ENCODE data around the gene CRY2. TPM values are rescaled to one million over a fixed set of nuclear protein-coding genes. Genes with fewer than 3 reads are reported as not detected.

Gene CRY2
- total RNA-seq, 1 donor from 2014 or later: 23.8 TPM

- Mint-ChIP-seq H3K27ac (ENCODE audit: unreplicated experiment) (no peak overlapping the region), H3K36me3 (ENCODE audit: low read depth, unreplicated experiment) (peaks cover 3% of the 10 kb centered on the region), H3K4me1 (ENCODE audit: unreplicated experiment) (no peaks in the 10 kb centered on the region), H3K9me3 (ENCODE audit: unreplicated experiment) (no peaks in the 10 kb centered on the region), H3K4me3 (ENCODE audit: unreplicated experiment) (no peak overlapping the region), H3K27me3 (ENCODE audit: unreplicated experiment) (peaks cover 18% of the 10 kb centered on the region)
- no peak for DNase-seq (ENCODE audit: low spot score)
- no peak for TF ChIP-seq CTCF (IDR thresholded peaks at IDR 0.05; ENCODE audit: unreplicated experiment)
Measured at GRCh38 chr11:45892856-45893255, 45.6 kb downstream of the CRY2 start.

GRCh38 chr11:45894555-45895247 is 47.4 kb downstream of the CRY2 start:
- Mint-ChIP-seq H3K4me3 (ENCODE audit: unreplicated experiment) (no peak overlapping the region), H3K36me3 (ENCODE audit: low read depth, unreplicated experiment) (peaks cover 3% of the 10 kb centered on the region), H3K27ac (ENCODE audit: unreplicated experiment) (no peak overlapping the region), H3K27me3 (ENCODE audit: unreplicated experiment) (peaks cover 20% of the 10 kb centered on the region), H3K4me1 (ENCODE audit: unreplicated experiment) (no peaks in the 10 kb centered on the region), H3K9me3 (ENCODE audit: unreplicated experiment) (no peaks in the 10 kb centered on the region)
- no peak for TF ChIP-seq CTCF (IDR thresholded peaks at IDR 0.05; ENCODE audit: unreplicated experiment)
- no peak for DNase-seq (ENCODE audit: low spot score)

- no peaks in the 10 kb centered on the region for H3K9me3 Mint-ChIP-seq (ENCODE audit: unreplicated experiment)
- H3K4me3 Mint-ChIP-seq (ENCODE audit: unreplicated experiment): no peak overlapping the region
- peaks cover 3% of the 10 kb centered on the region for H3K36me3 Mint-ChIP-seq (ENCODE audit: low read depth, unreplicated experiment)
- DNase-seq (ENCODE audit: low spot score): no peak
- no peak for TF ChIP-seq CTCF (IDR thresholded peaks at IDR 0.05; ENCODE audit: unreplicated experiment)
- peaks cover 2% of the 10 kb centered on the region for H3K4me1 Mint-ChIP-seq (ENCODE audit: unreplicated experiment)
- peaks cover 23% of the 10 kb centered on the region for H3K27me3 Mint-ChIP-seq (ENCODE audit: unreplicated experiment)
- H3K27ac Mint-ChIP-seq (ENCODE audit: unreplicated experiment): no peak overlapping the region
Measured at GRCh38 chr11:45895553-45896259, 48.4 kb downstream of the CRY2 start.

- no peak overlapping the region for H3K27ac Mint-ChIP-seq (ENCODE audit: unreplicated experiment)
- peaks cover 23% of the 10 kb centered on the region for H3K27me3 Mint-ChIP-seq (ENCODE audit: unreplicated experiment)
- TF ChIP-seq CTCF (IDR thresholded peaks at IDR 0.05; ENCODE audit: unreplicated experiment): no peak
- peaks cover 3% of the 10 kb centered on the region for H3K4me1 Mint-ChIP-seq (ENCODE audit: unreplicated experiment)
- H3K36me3 Mint-ChIP-seq (ENCODE audit: low read depth, unreplicated experiment): peaks cover 3% of the 10 kb centered on the region
- no peak overlapping the region for H3K4me3 Mint-ChIP-seq (ENCODE audit: unreplicated experiment)
- DNase-seq (ENCODE audit: low spot score): no peak
- no peaks in the 10 kb centered on the region for H3K9me3 Mint-ChIP-seq (ENCODE audit: unreplicated experiment)
Measured at GRCh38 chr11:45896422-45896984, 49.2 kb downstream of the CRY2 start.

GRCh38 chr11:45897556-45897955 is 50.3 kb downstream of the CRY2 start:
- Mint-ChIP-seq H3K36me3 (ENCODE audit: low read depth, unreplicated experiment) (peaks cover 3% of the 10 kb centered on the region), H3K27me3 (ENCODE audit: unreplicated experiment) (peaks cover 32% of the 10 kb centered on the region), H3K27ac (ENCODE audit: unreplicated experiment) (no peak overlapping the region), H3K4me3 (ENCODE audit: unreplicated experiment) (no peak overlapping the region), H3K4me1 (ENCODE audit: unreplicated experiment) (peaks cover 3% of the 10 kb centered on the region), H3K9me3 (ENCODE audit: unreplicated experiment) (no peaks in the 10 kb centered on the region)
- no peak for DNase-seq (ENCODE audit: low spot score)
- no peak for TF ChIP-seq CTCF (IDR thresholded peaks at IDR 0.05; ENCODE audit: unreplicated experiment)
